ENCODE measurements around the gene BRAF.
"Not testable (repeated sequence)": the region's sequence is repeated elsewhere in the genome, so short reads cannot be mapped to it uniquely, and the experiment has no call there.

BRAF gene

DNA sequence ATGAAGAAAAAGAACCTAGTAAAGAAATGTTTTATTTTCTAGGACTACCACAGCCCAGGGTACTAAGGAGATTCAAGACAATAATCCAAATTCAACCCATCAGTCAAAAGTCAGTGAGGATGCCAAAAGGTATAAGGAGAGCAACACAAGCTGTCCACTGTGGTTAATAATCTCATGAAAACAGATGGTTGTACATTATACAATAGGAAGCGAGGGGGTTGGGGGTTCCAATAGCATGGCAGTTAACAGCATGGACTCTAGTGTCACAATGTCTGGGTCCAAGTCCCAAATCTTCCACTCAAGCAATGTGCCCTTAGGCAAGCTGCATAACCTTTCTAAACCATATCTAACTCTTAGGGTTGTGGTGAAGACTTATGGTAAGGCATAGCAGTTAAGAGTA is 35.1 kb downstream of the BRAF start:
- TF ChIP-seq, protein P1, sequence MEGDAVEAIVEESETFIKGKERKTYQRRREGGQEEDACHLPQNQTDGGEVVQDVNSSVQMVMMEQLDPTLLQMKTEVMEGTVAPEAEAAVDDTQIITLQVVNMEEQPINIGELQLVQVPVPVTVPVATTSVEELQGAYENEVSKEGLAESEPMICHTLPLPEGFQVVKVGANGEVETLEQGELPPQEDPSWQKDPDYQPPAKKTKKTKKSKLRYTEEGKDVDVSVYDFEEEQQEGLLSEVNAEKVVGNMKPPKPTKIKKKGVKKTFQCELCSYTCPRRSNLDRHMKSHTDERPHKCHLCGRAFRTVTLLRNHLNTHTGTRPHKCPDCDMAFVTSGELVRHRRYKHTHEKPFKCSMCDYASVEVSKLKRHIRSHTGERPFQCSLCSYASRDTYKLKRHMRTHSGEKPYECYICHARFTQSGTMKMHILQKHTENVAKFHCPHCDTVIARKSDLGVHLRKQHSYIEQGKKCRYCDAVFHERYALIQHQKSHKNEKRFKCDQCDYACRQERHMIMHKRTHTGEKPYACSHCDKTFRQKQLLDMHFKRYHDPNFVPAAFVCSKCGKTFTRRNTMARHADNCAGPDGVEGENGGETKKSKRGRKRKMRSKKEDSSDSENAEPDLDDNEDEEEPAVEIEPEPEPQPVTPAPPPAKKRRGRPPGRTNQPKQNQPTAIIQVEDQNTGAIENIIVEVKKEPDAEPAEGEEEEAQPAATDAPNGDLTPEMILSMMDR (IDR thresholded peaks at IDR 0.05; ENCODE audit: low read depth, low read length): no peak
- no peak overlapping the region for H3K4me3 ChIP-seq (ENCODE audit: low read depth, low read length)
- in situ Hi-C loops (cut with HindIII; ENCODE audit: low sequenced_read_pairs): no loop called here
- no peak for DNase-seq (ENCODE audit: low read depth, low spot score)

- TF ChIP-seq, protein P1 (IDR thresholded peaks at IDR 0.05; ENCODE audit: low read depth, low read length): no peak
- H3K4me3 ChIP-seq (ENCODE audit: low read depth, low read length): no peak overlapping the region
- in situ Hi-C loops (cut with HindIII; ENCODE audit: low sequenced_read_pairs): no loop called here
- no peak for DNase-seq (ENCODE audit: low read depth, low spot score)
Measured at GRCh38 chr7:140889150-140889549, 35.6 kb downstream of the BRAF start.

- DNase-seq (ENCODE audit: low read depth, low spot score): no peak
- TF ChIP-seq, protein P1 (IDR thresholded peaks at IDR 0.05; ENCODE audit: low read depth, low read length): no peak
- in situ Hi-C loops (cut with HindIII; ENCODE audit: low sequenced_read_pairs): no loop called here
- H3K4me3 ChIP-seq (ENCODE audit: low read depth, low read length): no peak overlapping the region
Measured at GRCh38 chr7:140888087-140888486, 36.6 kb downstream of the BRAF start.

- TF ChIP-seq, protein P1 (IDR thresholded peaks at IDR 0.05; ENCODE audit: low read depth, low read length): no peak
- in situ Hi-C loops (cut with HindIII; ENCODE audit: low sequenced_read_pairs): no loop called here
- no peak for DNase-seq (ENCODE audit: low read depth, low spot score)
- no peak overlapping the region for H3K4me3 ChIP-seq (ENCODE audit: low read depth, low read length)
Measured at GRCh38 chr7:140885735-140886334, 38.9 kb downstream of the BRAF start.

GRCh38 chr7:140883378-140883777 is 41.4 kb downstream of the BRAF start:
- in situ Hi-C loops (cut with HindIII; ENCODE audit: low sequenced_read_pairs): no loop called here
- DNase-seq (ENCODE audit: low read depth, low spot score): no peak
- TF ChIP-seq, protein P1 (IDR thresholded peaks at IDR 0.05; ENCODE audit: low read depth, low read length): no peak
- no peak overlapping the region for H3K4me3 ChIP-seq (ENCODE audit: low read depth, low read length)

- H3K4me3 ChIP-seq (ENCODE audit: low read depth, low read length); in situ Hi-C loops (cut with HindIII; ENCODE audit: low sequenced_read_pairs); DNase-seq (ENCODE audit: low read depth, low spot score): not testable (repeated sequence)
Measured at GRCh38 chr7:140882834-140883233, 41.9 kb downstream of the BRAF start.

- TF ChIP-seq, protein P1 (IDR thresholded peaks at IDR 0.05; ENCODE audit: low read depth, low read length): no peak
- in situ Hi-C loops (cut with HindIII; ENCODE audit: low sequenced_read_pairs): no loop called here
- no peak for DNase-seq (ENCODE audit: low read depth, low spot score)
- H3K4me3 ChIP-seq (ENCODE audit: low read depth, low read length): no peak overlapping the region
Measured at GRCh38 chr7:140881507-140882228, 43.1 kb downstream of the BRAF start.
